GM18499 (cell line): ENCODE measurements around the gene GCK.
"Not testable (repeated sequence)": the region's sequence is repeated elsewhere in the genome, so short reads cannot be mapped to it uniquely, and the experiment has no call there.

Experiments used
- ATAC-seq: cut with Tn5 transposase; IDR thresholded peaks from one replicate; pipeline ENCODE4 v1.9.1; 2021; ENCODE audit warnings: moderate number of reproducible peaks; ENCODE audit not compliant: insufficient read depth, unreplicated experiment

The GCK gene

DNA sequence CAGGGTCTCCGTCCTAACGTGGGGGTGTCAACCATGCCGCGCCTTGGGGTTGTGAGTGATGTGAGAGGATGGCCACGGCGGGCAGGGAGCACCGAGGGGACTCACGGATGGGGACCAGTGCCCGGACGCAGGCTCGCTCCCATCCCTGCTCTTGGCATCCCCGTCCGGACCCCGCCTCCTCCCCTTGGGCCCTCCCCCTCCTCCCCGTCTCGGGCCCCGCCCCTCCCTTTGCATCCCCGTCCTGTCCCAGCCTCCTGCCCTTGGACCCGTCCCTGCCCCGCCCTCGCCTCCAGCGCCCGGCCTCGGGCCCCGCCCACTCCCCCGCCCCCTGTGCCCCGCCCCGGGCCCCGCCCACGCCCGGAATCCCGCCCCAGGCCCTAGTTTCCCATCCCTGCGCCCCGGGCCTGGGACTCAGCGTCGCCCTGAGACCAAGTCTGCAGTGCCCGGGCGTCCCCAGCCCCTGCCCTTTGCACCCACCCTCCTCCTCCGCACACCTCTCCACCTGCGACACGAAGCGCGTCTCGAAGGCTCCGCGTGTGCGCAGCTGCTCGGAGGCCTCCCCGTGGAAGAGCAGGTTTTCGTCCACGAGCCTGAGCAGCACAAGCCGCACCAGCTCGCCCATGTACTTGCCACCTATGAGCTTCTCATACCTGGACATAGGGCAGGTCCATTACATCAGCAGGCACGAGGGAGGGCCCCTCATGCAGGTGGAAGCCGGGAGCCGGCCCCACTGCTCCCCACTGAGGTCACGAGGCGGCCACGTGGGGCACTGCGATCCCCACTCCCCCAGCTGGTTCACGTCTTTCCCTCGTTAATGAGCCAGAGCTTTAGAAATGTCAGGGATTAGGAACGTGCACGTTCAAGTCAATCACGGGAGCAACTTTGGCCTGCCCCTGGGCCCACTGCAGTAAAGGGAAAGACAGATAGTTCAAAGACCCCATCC, 43.0 kb downstream of the GCK start:
- no peak for ATAC-seq

DNA sequence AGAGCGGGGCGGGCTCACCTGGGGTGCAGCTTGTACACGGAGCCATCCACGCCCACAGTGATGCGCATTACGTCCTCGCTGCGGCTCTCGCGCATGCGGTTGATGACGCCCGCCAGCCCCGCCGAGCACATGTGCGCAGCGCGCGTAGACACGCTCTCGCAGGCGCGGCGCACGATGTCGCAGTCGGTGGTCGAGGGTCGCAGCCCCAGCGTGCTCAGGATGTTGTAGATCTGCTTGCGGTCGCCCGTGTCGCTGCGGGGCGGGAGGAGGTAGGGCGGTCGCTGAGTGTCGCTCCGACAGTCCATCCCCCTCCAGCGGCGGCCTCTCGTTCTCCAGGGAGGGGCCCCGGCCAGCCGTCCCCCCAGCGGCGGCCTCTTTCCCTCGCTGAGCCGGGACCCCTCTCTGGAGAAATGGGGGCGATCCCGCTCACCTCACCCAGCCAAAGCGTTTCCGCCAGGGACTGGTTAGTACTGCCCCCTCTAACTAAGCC, 43.7 kb downstream of the GCK start:
- ATAC-seq, result no peak

DNA sequence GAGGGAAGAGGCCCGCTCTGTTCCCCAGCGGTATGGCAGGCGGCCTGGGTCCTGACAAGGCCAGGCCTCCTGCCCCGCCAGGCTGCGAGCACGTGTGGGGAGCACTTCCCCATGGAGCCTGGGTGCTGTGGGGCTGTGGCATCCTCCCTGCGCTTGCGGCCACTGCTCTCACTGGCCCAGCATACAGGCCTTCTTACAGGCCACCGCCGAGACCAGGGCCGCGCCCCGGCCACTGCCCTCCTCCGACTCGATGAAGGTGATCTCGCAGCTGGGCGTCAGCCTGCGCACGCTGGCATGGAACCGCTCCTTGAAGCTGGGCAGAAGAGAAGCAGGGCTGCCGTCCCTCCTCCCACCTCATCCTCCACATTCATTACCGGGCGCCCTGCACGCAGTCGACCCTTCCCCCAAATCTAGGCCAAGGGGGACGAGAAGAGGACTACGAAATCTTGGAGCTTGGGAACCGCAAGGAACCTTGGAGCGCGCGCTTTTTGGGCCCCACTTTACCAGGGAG, 44.2 kb downstream of the GCK start:
- ATAC-seq, result no peak

DNA sequence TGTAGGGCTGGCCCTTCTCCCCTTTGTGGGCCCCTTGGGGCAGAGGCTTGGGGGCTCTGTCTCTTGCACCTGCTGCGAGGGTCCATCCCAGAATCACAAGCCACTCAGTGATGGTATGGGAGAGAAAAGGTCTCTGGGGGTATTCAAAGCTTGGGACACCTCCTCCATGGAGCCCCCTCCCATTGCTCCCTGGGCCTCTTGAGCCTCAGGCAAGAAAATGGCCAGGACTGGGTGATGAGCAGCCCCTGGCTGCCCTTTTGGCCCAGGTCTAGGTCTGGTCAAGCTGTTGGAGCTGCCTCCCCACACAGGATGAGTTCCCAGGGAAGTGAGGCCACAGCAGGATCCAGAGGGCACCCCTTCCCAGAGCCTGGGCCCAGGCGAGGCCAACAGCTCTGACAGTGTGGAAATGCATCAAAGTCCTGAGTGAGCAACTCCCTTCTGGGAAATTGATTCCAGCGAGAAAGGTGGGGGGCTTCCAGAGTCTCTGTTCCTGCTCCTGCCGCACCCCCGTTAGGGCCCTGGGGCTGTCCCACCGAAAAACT, 44.7 kb downstream of the GCK start:
- ATAC-seq, result no peak

DNA sequence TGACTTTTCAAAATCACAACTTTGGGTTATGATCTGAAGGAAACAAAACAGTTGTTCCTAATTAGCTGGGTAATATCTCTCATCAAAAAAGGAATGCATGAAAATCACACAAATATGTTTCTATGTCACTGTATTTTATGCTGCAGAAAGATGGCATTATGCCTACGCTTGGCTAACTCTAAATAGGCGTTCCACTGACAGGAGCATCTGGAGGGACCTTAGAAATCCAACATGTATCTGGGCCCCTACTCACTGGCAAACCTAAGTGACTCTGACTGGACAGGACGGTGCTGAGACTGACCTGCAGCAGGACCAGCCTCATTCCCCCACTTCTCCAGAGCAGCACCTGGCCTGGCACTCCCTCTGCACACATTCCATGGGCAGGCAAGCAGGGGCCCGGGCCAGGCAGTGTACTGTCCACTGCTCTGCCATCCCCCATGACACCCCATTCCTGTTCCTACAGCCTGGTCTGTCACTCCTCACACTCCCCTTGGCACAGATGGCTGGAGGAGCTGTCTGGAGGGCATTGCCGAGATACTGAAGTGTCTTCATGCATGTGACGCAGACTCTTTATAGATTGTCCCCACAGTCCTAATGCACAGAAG, 45.5 kb downstream of the GCK start:
- no peak for ATAC-seq

DNA sequence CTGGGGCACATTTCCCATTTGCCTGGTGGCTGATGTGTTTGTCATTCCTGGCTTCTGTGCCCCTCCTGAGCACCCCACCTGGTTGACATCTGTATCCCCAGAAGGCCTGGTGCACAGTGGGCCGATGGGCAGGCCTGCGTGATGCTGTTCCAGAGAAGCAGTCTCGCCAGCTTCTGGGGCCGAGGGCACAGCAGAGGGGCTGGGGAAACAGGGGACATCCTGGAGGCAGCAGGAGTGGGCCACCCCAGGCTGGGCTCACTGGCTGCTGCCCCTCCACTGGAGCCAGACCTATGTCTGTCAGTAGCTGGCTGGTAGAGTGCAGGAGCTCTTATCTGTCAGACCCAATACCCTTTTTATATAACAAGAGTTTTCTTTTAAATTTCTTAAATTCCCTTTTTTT, 47.2 kb downstream of the GCK start:
- ATAC-seq, result no peak

DNA sequence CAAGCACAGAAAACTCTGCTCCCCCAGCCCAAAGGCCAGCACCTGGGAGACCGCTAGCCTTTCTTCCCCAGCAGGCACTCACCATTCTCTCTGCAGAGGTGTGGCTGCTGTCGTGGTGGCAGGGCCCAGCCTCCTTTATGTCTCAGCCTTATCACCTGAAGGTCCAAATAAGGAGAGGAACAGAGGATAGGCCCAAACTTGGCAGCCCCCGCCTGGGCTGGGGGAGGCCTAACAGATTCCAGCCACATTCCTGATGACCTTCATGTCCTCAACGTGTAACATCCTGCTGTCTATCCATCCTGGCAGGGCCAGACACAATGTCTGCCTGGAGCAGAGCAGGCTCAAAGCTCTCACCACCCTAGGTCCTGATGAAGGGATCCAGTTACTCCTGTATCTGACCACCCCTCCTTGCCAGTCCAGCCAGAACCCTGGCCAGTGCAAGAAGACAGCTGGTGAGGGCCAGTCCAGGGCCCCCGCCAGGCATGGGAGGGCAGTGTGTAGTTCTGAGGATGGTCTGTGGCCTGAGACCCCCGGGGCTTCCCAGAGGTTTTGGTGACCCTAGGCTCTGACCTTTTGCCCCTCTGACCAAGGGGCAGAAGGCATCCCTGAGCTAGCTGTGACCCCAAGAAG, 47.9 kb downstream of the GCK start, which contains the start of gene MYL7:
Gene MYL7 (minus strand): TSS at position 112 of the 630 bp plus-strand sequence. CDS start 27 bp downstream, at position 85.
- ATAC-seq, result no peak

DNA sequence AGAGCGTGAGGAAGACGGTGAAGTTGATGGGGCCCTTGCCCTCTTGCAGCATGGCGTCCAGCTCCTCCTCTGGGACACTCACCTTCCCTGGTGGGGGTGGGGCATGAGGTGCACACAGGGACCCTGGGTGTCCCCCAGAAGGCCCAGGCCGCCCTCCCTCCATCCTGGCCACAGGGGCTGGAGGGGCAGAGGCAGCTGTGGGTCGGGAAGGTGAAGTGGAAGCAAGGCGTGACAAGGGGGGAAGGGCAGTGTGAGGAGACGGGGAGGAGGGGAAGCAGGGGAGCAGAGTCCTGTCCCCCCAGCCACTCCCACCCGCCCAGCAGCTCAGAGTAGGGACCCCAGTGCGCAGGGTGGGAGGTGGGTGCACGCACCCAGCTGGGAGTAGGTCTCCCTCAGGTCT, 48.9 kb downstream of the GCK start:
- ATAC-seq, result no peak

DNA sequence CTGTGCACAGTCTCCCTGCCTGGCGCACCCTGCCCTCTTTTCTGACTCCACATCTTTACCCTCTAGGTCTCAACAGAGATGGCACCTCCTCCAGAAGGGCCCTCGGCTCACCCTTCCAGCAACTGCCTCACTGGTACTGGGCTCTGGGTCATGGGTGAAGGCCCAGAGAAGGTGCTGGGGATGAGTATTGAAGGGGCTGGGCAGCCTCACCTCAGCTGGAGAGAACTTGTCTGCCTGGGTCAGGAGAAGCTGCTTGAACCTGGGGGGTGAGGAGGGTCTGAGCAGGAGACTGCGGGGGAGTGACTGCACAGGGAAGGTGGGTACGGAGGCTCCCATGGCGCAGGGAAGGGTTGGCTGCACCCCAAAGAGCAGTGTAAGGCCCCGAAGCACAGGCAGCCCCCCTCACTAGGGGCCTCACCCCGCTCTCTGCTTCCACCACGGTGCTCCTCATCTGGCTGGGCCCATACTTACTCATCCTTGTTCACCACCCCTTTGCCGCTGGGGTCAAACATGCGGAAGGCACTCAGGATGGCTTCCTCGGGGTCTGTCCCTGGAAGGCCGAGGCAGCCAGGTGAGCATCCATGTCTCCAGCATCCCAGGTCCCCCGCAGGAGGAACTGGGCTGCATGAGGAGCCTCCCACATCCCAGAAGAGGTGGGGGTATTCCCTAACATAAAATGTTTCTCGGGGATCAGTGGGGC, 49.8 kb downstream of the GCK start:
- no peak for ATAC-seq

DNA sequence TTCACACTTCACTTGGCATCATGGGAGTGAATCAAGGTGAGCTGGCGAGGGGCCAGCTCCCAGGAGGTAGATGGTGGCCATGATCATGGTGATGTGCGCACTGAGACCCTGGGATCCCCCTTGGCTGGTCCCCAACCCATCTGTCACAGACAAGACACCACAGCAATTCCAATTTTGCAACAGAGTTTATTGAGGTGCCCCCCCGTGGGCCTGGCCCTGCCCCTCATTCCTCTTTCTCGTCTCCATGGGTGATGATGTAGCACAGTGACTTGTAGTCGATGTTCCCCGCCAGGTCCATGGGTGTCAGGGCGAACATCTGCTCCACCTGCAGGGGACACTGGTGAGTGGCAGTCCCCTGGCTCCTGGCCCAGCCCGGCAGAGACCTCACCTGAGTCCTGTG, 50.5 kb downstream of the GCK start:
- no peak for ATAC-seq

DNA sequence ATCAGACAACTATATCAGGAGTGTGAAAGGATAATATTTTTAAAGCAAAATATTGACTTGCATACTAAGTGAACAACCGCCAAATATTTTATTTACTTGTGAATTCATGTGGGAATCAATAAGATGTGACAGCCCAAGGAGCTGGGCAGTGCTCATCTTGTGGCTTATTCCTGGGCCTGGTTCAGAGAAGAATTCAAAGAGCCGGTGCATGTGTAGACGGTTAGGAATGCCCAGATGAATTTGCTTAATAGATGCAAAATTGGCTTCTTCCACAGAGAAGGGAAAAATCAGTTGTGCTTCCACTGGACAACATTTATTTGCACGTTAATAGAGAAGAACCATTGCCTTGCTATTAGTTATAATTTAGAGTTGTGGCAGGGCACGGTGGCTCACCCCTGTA, 52.5 kb downstream of the GCK start:
- no peak for ATAC-seq

DNA sequence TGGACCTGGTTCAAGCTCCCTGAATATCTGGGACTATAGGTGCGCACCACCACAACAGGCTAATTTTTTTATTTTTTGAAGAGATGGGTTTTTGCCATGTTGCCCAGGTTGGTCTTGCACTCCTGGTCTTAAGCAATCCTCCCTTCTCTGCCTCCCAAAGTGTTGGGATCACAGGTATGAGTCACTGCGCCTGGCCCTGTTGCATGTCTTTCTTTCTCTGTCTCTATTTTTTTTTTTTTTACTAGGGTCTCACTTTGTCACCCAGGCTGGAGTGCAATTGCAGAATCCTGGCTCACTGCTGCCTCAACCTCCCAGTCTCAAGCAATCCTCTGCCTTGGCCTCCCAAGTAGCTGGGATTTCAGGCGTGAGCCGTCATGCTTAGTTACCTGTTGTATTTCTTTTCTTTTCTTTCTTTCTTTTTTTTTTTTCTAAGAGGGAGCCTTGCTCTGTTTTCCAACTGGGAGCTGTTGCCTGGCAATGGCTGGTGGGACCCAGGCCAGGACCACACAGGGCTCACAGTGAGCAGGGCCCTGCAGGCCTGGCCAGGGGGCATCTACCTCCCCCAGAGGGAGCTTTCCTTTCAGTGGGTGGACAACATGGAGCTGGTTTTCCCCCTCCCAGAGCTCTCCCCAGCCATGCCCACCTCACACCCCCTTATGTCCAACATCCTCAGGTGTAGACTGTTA, 54.2 kb downstream of the GCK start:
- ATAC-seq, result no peak

DNA sequence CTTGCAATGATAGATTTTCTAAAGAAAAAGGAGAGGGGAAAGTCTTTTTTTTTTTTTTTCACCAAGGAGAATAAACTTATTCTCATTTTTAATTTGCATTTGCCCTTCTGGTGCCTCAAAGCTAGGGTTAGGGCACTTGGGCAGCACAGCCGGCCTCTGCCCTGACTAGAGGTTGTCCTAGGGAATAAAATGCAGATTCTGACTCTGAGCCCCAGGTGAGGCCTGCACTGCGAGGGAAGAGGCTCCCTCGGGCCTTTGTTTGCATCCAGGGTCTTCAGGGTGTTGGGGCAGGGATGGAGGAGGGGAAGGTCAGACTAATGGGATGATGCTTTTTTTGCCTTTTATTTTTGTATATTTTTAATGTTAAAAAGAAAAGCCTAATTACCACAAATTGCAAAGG, 55.9 kb downstream of the GCK start:
- no peak for ATAC-seq

DNA sequence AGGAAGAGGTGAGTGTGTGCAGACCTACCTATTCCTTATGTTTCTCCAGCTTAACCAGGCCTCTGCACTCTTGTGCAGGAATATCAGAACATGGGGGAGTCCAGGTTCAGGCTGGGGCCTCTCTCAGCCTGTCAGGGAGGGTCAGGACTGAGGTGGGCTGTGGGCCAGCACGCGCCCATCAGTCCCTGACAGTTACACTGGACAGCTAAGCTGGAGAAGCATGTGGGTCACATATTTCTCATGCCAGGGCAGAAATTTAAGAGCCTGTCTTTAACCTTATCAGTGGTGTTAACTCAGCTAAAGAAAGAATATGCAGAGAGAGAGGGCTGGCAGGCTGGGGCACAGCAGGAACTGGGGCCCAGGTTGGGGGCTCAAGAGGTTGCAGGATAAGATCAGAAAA, 57.2 kb downstream of the GCK start:
- no peak for ATAC-seq

DNA sequence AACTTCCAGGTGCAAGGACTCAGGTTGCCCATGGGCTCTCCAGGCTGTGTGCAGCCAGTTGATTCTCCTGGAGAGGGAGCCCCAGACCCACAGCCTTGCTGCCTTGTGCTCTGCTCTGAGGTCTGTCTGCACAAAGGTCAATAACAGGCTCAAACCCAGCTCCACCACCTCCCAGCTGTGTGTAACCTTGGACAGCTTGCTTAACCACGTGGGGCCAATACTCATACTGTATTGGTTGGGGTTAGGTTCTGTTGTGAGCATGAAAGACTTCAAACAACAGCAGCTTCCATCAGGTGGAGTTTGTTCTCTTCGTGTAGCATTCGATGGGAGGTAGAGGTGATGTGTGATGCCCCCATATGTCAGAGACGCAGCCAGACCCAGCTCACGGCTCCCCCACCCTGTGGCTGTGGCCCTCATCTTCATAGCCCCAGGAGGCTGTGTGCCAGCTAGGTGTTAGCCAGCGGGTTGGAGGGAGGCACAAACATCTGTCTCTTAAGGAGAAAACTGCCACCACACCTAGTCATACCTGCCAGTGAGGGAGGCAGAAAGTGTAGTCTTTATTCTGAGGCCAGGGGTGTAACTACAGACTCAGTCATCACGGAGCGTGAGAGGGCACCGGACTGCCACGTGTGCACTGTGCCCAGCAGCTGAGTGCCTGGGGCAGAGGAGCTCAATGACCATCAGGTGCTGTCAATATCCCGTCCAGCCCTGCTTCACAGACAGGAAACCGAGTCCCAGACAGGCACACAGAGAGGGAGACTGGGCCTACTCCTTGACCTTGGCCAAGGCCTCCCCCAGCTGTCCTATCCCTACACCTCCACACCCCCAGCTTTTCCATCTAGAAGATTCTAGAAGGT, 57.8 kb downstream of the GCK start:
- ATAC-seq, result no peak

DNA sequence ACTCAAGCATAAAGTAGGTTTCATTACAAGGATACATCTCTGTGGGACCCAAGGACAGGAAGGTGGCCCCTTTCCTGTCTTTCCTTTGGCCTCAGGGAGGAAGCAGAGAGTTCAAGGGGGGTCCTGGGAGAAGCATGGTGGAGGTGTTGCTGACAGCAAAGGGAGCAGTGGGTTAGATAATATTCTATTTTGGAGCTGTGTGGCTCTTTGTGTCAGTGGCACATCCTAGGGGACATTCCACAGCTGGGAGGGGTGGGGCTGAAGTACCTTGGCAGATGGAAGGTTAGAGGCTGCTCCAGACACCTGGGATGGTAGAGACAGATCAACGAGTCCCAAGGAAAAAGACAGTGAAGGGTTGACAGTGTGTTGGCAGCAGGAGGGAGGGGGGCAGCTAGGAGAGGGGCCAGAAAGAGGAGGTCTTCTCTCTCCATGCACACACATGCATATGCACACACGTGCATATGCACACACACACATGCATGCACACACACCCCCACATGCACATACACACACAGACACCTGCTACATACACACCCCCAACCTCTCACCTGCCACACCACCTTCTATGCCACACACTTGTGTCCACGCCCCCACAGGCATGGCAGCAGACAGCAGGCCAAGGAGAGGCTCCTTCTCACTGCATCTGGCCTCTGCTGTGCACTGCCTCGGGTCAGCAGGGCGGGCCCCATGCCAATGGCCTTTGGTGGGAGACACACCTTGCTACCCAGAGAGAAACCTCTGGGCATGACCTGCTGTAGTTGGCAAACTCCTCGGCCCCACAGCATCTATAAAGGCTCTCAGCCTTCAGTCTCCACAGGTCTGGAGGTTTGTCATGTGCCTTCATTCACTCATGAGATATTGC, 60.3 kb downstream of the GCK start:
- ATAC-seq, result no peak

DNA sequence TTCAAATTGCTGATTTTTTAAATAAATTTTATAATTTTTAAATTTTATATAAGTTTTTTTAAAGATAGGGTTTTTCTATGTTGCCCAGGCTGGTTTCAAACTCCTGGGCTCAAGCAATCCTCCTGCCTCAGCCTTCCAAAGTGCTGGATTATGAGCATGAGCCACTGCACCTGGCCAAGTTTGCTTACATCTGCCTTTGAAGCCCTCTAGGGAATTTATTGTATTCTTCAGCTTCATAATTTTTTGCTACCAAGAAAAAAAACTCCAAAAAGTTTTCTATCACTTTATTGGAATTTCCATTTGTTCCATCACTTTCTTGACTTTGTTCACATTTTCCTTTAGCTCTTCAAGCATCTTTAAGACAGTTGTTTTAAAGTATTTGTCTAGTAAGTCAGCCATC, 62.1 kb downstream of the GCK start:
- no peak for ATAC-seq

DNA sequence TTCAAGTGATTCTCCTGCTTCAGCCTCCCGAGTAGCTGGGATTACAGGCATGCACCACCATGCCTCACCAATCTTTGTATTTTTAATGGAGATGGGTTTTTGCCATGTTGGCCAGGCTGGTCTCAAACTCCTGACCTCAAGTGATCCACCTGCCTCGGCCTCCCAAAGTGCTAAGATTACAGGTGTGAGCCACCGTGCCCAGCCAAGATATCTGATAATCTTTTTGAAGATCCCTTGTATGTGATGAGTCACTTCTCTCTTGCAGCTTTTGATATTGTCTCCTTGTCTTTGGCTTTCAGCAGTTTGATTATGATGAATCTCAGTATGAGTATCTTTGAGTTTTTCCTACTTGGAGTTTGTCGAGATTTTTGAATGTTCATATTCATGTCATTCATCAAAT, 62.7 kb downstream of the GCK start:
- ATAC-seq, result not testable (repeated sequence)
